Smooth muscle cell (in vitro differentiated cells): ENCODE results near the gene ORMDL1. TPM values are rescaled to one million over a fixed set of nuclear protein-coding genes. Genes with fewer than 3 reads are reported as not detected.

Experiments used
- DNase-seq: peaks from one replicate; lab custom pipeline; 2025; ENCODE audit not compliant: unreplicated experiment; lab: John Stamatoyannopoulos, UW
- H2AFZ ChIP-seq: fragments of 200-600 bp; sonication (generic); 2 replicates; pipeline ENCODE4 v1.6.0; 2016; ENCODE audit warnings: antibody characterized with exemption, low read depth, mild to moderate bottlenecking
- H3F3A ChIP-seq: fragments of 200-600 bp; sonication (generic); 2 replicates; pipeline ENCODE4 v1.6.0; 2017; ENCODE audit warnings: antibody characterized with exemption, low read depth
- H3K27ac ChIP-seq: fragments of 200-600 bp; sonication (generic); 2 replicates; pipeline ENCODE4 v1.5.1; 2016; ENCODE audit warnings: low read depth, mild to moderate bottlenecking
- H3K27me3 ChIP-seq: fragments of 200-600 bp; sonication (generic); 2 replicates; pipeline ENCODE4 v1.6.1; 2016; ENCODE audit warnings: low read depth, mild to moderate bottlenecking
- H3K36me3 ChIP-seq: fragments of 200-600 bp; sonication (generic); 2 replicates; pipeline ENCODE4 v1.5.1; 2016; ENCODE audit warnings: low read depth
- H3K4me1 ChIP-seq: fragments of 200-600 bp; sonication (generic); 2 replicates; pipeline ENCODE4 v1.5.1; 2016; ENCODE audit warnings: low read depth
- H3K4me2 ChIP-seq: fragments of 200-600 bp; sonication (generic); 2 replicates; pipeline ENCODE4 v1.6.0; 2016; ENCODE audit warnings: mild to moderate bottlenecking
- H3K4me3 ChIP-seq: fragments of 200-600 bp; sonication (generic); 2 replicates; pipeline ENCODE4 v1.5.1; 2016; ENCODE audit warnings: mild to moderate bottlenecking
- H3K79me2 ChIP-seq: fragments of 200-600 bp; sonication (generic); 2 replicates; pipeline ENCODE4 v1.6.0; 2016; ENCODE audit warnings: low read depth, mild to moderate bottlenecking
- H3K9ac ChIP-seq: fragments of 200-600 bp; sonication (generic); 2 replicates; pipeline ENCODE4 v1.6.0; 2016; ENCODE audit warnings: low read depth
- H3K9me3 ChIP-seq: fragments of 200-600 bp; sonication (generic); replicated peaks from 2 replicates; pipeline ENCODE4 v1.5.1; 2016; ENCODE audit warnings: low read depth
- H4K20me1 ChIP-seq: fragments of 200-600 bp; sonication (generic); 2 replicates; pipeline ENCODE4 v1.6.0; 2016; ENCODE audit warnings: low read depth
- WGBS: methylation state at CpG from one replicate; pipeline ENCODE4 v1.1.7; 2016; ENCODE audit warnings: low lambda C conversion rate; 5-methylcytosine and 5-hydroxymethylcytosine counted together
- polyA plus RNA-seq: library from polyadenylated mRNA; unstranded; fragments of >200 nt; fragmentation: Nextera tagmentation; extraction: Ambion mirVana; gene quantifications from 2 replicates; pipeline ENCODE4 v1.2.1, GENCODE V29; 2016
- total RNA-seq: library from RNA; depleted of rRNA; stranded (reverse); fragments of >200 nt; gene quantifications from 2 replicates; pipeline ENCODE4 v1.2.3, GENCODE V29; 2014
- TF ChIP-seq, protein P1 (sequence below): fragments of 200-600 bp; sonication (generic); IDR thresholded peaks from 2 replicates; pipeline ENCODE4 v1.5.1; 2017; ENCODE audit warnings: borderline replicate concordance, mild to moderate bottlenecking, antibody characterized with exemption; ENCODE audit not compliant: insufficient read depth, poor library complexity, severe bottlenecking

ORMDL1 gene
- total and polyA plus RNA-seq, 2 experiments from 2014 or later: 47.3 to 60.2 TPM

GRCh38 chr2:189826039-189826438 is 41.9 kb upstream of the ORMDL1 start:
- Histone ChIP-seq H3K9ac (no peak overlapping the region), H4K20me1 (no peaks in the 10 kb centered on the region)
- TF ChIP-seq, protein P1, sequence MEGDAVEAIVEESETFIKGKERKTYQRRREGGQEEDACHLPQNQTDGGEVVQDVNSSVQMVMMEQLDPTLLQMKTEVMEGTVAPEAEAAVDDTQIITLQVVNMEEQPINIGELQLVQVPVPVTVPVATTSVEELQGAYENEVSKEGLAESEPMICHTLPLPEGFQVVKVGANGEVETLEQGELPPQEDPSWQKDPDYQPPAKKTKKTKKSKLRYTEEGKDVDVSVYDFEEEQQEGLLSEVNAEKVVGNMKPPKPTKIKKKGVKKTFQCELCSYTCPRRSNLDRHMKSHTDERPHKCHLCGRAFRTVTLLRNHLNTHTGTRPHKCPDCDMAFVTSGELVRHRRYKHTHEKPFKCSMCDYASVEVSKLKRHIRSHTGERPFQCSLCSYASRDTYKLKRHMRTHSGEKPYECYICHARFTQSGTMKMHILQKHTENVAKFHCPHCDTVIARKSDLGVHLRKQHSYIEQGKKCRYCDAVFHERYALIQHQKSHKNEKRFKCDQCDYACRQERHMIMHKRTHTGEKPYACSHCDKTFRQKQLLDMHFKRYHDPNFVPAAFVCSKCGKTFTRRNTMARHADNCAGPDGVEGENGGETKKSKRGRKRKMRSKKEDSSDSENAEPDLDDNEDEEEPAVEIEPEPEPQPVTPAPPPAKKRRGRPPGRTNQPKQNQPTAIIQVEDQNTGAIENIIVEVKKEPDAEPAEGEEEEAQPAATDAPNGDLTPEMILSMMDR: no peak

GRCh38 chr2:189824694-189825396 is 40.7 kb upstream of the ORMDL1 start:
- H3K27me3 ChIP-seq: no peaks in the 10 kb centered on the region
- WGBS: over 99% methylated on average over 3 of the region's 3 CpGs
- no peaks in the 10 kb centered on the region for H3K36me3 ChIP-seq
- no peaks in the 10 kb centered on the region for H3K9me3 ChIP-seq
- H3K4me3 ChIP-seq: no peak overlapping the region
- no peaks in the 10 kb centered on the region for H3K79me2 ChIP-seq
- DNase-seq: no peak
- H3K27ac ChIP-seq: no peak overlapping the region
- no peak overlapping the region for H3K9ac ChIP-seq
- no peak overlapping the region for H3K4me2 ChIP-seq
- H2AFZ ChIP-seq: no peak overlapping the region
- H3K4me1 ChIP-seq: no peaks in the 10 kb centered on the region
- no peaks in the 10 kb centered on the region for H4K20me1 ChIP-seq
- TF ChIP-seq, protein P1: no peak
- H3F3A ChIP-seq: no peaks in the 10 kb centered on the region

More at GRCh38 chr2:189826039-189826438, 41.9 kb upstream of the ORMDL1 start:
- no peak for DNase-seq
- Histone ChIP-seq H3K4me3 (no peak overlapping the region), H3K4me1 (no peaks in the 10 kb centered on the region), H3K36me3 (no peaks in the 10 kb centered on the region), H3F3A (no peaks in the 10 kb centered on the region), H3K9me3 (no peaks in the 10 kb centered on the region), H3K27me3 (no peaks in the 10 kb centered on the region), H2AFZ (no peak overlapping the region), H3K79me2 (no peaks in the 10 kb centered on the region), H3K27ac (no peak overlapping the region), H3K4me2 (no peak overlapping the region)
- 97% methylated on average over 5 of the region's 5 CpGs for WGBS

DNA sequence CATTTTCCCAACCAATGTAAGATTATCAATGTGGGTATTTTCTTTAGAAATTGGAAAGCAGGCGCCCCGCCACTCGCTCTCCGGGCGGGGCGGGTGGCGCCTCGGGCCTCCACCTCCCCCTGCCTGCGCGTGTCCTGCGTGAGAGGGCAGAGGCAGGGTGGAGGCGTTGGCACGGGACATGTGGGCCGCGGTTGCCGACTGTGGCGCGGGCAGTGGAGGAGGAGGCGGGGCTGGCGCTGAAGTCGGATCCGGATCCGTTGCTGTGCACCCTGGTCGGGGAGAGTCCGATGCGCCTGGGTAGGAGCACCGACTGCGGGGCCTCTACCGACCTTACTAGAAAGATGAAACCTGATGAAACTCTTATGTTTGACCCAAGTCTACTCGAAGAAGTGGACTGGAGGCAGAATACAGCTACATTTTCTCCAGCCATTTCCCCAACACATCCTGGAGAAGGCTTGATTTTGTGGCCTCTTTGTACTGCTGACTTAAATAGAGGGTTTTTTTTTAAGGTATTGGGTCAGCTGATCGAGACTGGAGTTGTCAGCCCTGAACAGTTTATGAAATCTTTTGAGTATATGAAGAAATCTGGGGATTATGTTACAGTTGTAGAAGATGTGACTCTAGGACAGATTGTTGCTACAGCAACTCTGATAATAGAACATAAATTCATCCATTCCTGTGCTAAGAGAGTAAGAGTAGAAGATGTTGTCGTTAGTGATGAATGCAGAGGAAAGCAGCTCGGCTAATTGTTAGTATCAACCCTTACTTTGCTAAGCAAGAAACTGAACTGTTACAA is 38.0 kb upstream of the ORMDL1 start:
- H3K4me2 ChIP-seq: no peak overlapping the region
- no peaks in the 10 kb centered on the region for H3K79me2 ChIP-seq
- DNase-seq: no peak
- no peaks in the 10 kb centered on the region for H3K27me3 ChIP-seq
- H3K4me1 ChIP-seq: no peaks in the 10 kb centered on the region
- no peak overlapping the region for H3K4me3 ChIP-seq
- no peaks in the 10 kb centered on the region for H3K9me3 ChIP-seq
- no peaks in the 10 kb centered on the region for H4K20me1 ChIP-seq
- peaks cover 9% of the 10 kb centered on the region for H3K36me3 ChIP-seq
- TF ChIP-seq, protein P1: no peak
- 96% methylated on average over 31 of the region's 33 CpGs for WGBS
- H3F3A ChIP-seq: no peaks in the 10 kb centered on the region
- no peak overlapping the region for H3K27ac ChIP-seq
- no peak overlapping the region for H2AFZ ChIP-seq
- H3K9ac ChIP-seq: no peak overlapping the region
